HFFc6 (cell line): ENCODE results near the gene FAM124B. TPM values are rescaled to one million over a fixed set of nuclear protein-coding genes. Genes with fewer than 3 reads are reported as not detected.

Experiments
- DNase-seq: peaks from one replicate; pipeline ENCODE4 v3.0.0-alpha.2; 2018
- H3K27ac Mint-ChIP-seq: 2 replicates; pipeline ENCODE4 v1.8.0; 2020; ENCODE audit warnings: mild to moderate bottlenecking, mixed read lengths
- H3K27me3 Mint-ChIP-seq: 2 replicates; pipeline ENCODE4 v1.8.0; 2021; ENCODE audit warnings: mild to moderate bottlenecking, moderate library complexity, mixed read lengths; ENCODE audit not compliant: insufficient read depth
- H3K36me3 Mint-ChIP-seq: 2 replicates; pipeline ENCODE4 v1.8.0; 2021; ENCODE audit warnings: low read depth, mixed read lengths
- H3K4me1 Mint-ChIP-seq: 2 replicates; pipeline ENCODE4 v1.8.0; 2020; ENCODE audit warnings: low read depth, mixed read lengths
- H3K4me3 Mint-ChIP-seq: 2 replicates; pipeline ENCODE4 v1.8.0; 2020; ENCODE audit warnings: mild to moderate bottlenecking, moderate library complexity, mixed read lengths
- H3K9me3 Mint-ChIP-seq: 2 replicates; pipeline ENCODE4 v1.8.0; 2020; ENCODE audit warnings: mild to moderate bottlenecking, mixed read lengths
- CTCF ChIP-seq: fragments of 200-600 bp; sonication (generic); IDR thresholded peaks from 2 replicates; pipeline ENCODE4 v1.5.0; 2021; ENCODE audit warnings: antibody characterized with exemption, mild to moderate bottlenecking
- total RNA-seq, 6 experiments: library from RNA; stranded (reverse); fragmentation: NEBNext Ultra II Directional; extraction: Animal tissue kit (Norgen Biotek cat#: 25700); gene quantifications; 2 replicates in 1 of 6; 3 replicates in 5 of 6; pipeline ENCODE4 v1.2.3, GENCODE V29; 2021

The FAM124B gene
- total RNA-seq, 6 experiments from 2014 or later = 0.10 TPM; not detected in 5

- TF ChIP-seq CTCF = no peak
- Mint-ChIP-seq H3K27me3 (peaks cover 12% of the 10 kb centered on the region; the same call in 1 of the 2 replicates), H3K9me3 (no peaks in the 10 kb centered on the region), H3K27ac (no peak overlapping the region), H3K4me1 (peaks cover 24% of the 10 kb centered on the region), H3K36me3 (no peaks in the 10 kb centered on the region), H3K4me3 (no peak overlapping the region)
- DNase-seq = no peak
Observed at GRCh38 chr2:224413381-224413780, 11.5 kb upstream of the FAM124B start.

- Mint-ChIP-seq H3K27ac (peak overlapping the region; percentile 81), H3K36me3 (no peaks in the 10 kb centered on the region), H3K9me3 (no peaks in the 10 kb centered on the region), H3K4me3 (peak overlapping the region; percentile 73), H3K4me1 (peaks cover 24% of the 10 kb centered on the region), H3K27me3 (peaks cover 7% of the 10 kb centered on the region)
- DNase-seq = peak; percentile 60
- no peak for TF ChIP-seq CTCF
Observed at GRCh38 chr2:224412141-224413015, 10.5 kb upstream of the FAM124B start.

DNA sequence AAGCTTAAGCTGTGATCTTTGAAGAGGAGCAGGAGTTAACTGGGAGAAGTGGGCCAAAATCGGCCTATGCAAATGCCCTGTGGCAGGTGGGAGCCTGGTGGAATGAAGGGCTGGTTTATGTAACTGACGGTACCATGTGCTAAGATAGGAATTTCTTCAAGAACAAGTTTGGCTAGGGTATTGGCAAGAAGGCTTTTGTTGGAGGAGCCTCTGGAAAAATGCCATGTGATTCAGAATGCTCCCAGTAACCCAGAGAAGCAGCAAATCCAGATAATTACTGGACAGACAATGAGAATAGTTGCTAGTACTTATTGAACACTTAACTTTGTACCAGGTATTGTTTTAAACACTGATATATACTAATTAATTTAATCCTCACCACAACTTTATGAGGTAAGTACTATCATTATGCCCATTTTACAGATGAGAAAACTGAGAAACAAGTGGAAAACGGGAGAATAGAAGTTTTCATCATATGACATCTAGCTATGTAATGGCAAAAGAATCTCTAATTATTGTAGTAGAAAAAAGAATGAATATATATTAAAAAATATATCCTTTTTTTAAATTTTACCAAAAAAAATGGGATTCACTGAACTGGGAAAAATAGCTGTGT is 9.1 kb upstream of the FAM124B start:
- H3K4me3 Mint-ChIP-seq = no peak overlapping the region

GRCh38 chr2:224408676-224409075 is 6.8 kb upstream of the FAM124B start:
- Mint-ChIP-seq H3K9me3 (no peaks in the 10 kb centered on the region), H3K27ac (no peak overlapping the region), H3K4me1 (peaks cover 24% of the 10 kb centered on the region), H3K27me3 (peaks cover 6% of the 10 kb centered on the region), H3K36me3 (no peaks in the 10 kb centered on the region), H3K4me3 (no peak overlapping the region)
- DNase-seq = no peak
- no peak for TF ChIP-seq CTCF

More for the DNA sequence above, 9.1 kb upstream of the FAM124B start:
- TF ChIP-seq CTCF = no peak
- no peaks in the 10 kb centered on the region for H3K9me3 Mint-ChIP-seq
- DNase-seq = peak; percentile 25
- peaks cover 24% of the 10 kb centered on the region for H3K4me1 Mint-ChIP-seq
- no peaks in the 10 kb centered on the region for H3K36me3 Mint-ChIP-seq
- H3K27me3 Mint-ChIP-seq = peaks cover 6% of the 10 kb centered on the region
- H3K27ac Mint-ChIP-seq = no peak overlapping the region

- peaks cover 18% of the 10 kb centered on the region for H3K4me1 Mint-ChIP-seq
- H3K4me3 Mint-ChIP-seq = no peak overlapping the region
- peaks cover 8% of the 10 kb centered on the region for H3K27me3 Mint-ChIP-seq
- H3K27ac Mint-ChIP-seq = no peak overlapping the region
- no peak for TF ChIP-seq CTCF
- H3K36me3 Mint-ChIP-seq = no peaks in the 10 kb centered on the region
- H3K9me3 Mint-ChIP-seq = no peaks in the 10 kb centered on the region
- no peak for DNase-seq
Observed at GRCh38 chr2:224407241-224407701, 5.4 kb upstream of the FAM124B start.
